22Rv1 (cell line): ENCODE measurements around the gene NOL9.

Experiments used
- CTCF ChIP-seq: fragments of 450-650 bp; IDR thresholded peaks from 2 replicates; pipeline ENCODE4 v1.5.1; 2017; ENCODE audit warnings: mild to moderate bottlenecking
- ZFX ChIP-seq: fragments of 450-650 bp; IDR thresholded peaks from 2 replicates; pipeline ENCODE4 v1.6.1; 2017; ENCODE audit warnings: antibody characterized with exemption, borderline replicate concordance

GRCh38 chr1:6504887-6505286 is 49.4 kb downstream of the NOL9 start:
- no peak for TF ChIP-seq CTCF
- no peak for TF ChIP-seq ZFX
